ENCODE results near the gene CD34. TPM values are rescaled to one million over a fixed set of nuclear protein-coding genes. Genes with fewer than 3 reads are reported as not detected.

Gene CD34
- total RNA-seq, 2 experiments from 2014 or later = 0.03 to 0.05 TPM

DNA sequence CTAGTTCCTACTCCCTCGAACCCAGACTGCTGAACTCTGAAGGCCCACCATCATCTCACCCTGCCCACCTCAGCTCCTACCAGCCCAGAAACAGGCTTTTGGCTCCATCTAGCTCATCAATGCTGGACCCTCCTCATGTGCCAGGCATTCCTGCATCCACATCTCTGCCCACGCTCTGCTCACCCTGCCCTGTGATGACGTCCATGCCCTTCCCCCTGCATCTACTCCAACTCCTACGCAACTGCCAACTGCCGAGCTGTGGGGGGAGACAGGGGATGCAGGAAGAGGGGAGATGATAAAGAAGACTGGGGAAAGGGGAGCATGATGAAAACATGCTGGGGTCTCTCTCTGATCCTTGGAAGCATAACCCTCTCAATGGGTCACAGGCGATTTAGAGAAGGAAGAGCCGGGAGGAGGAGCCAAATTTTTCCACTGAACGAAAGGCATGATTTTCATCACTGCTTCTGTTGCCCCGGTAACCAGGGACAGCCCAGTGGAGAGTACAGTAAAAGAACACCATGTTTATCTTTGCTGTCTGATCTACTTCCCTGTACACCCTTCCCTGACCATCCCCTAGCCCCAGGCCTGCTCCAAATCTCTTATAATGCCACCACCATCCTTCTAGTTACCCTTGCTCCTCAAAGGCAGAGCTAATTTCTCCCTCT, 44.3 kb downstream of the CD34 start:
- H3K27me3 Mint-ChIP-seq = no peaks in the 10 kb centered on the region
- H3K36me3 Mint-ChIP-seq (ENCODE audit: low read depth) = peaks cover 61% of the 10 kb centered on the region
- H3K27ac Mint-ChIP-seq = peak overlapping the region; percentile 91
- peak; percentile 31 for DNase-seq
- CTCF ChIA-PET = interaction anchor here (3.2 to 17.2 kb wide), 3 partner anchors 18 to 68 kb away, joined by 32 to 423 read pairs (median 297); no protein-coding TSS in a partner anchor
- no peaks in the 10 kb centered on the region for H3K9me3 Mint-ChIP-seq
- H3K4me1 Mint-ChIP-seq = peaks cover 86% of the 10 kb centered on the region
- peak overlapping the region; percentile 93 for H3K4me3 Mint-ChIP-seq
- POLR2A ChIA-PET = interaction anchor here (1.5 to 10.6 kb wide), 7 partner anchors 7 to 49 kb away, joined by 3 to 163 read pairs (median 11); no protein-coding TSS in a partner anchor

- peak overlapping the region; percentile 86 for H3K27ac Mint-ChIP-seq
- peak overlapping the region; percentile 50 for H3K4me3 Mint-ChIP-seq
- H3K36me3 Mint-ChIP-seq (ENCODE audit: low read depth) = peaks cover 63% of the 10 kb centered on the region
- ChIA-PET CTCF (interaction anchor here (1.1 to 17.2 kb wide), 7 partner anchors 9 to 67 kb away, joined by 3 to 423 read pairs (median 9); no protein-coding TSS in a partner anchor), POLR2A (interaction anchor here (1.2 to 10.6 kb wide), 4 partner anchors 10 to 41 kb away, joined by 3 to 151 read pairs (median 28); no protein-coding TSS in a partner anchor)
- peak; percentile 71 for DNase-seq
- H3K27me3 Mint-ChIP-seq = no peaks in the 10 kb centered on the region
- H3K9me3 Mint-ChIP-seq = no peaks in the 10 kb centered on the region
- H3K4me1 Mint-ChIP-seq = peaks cover 65% of the 10 kb centered on the region
Observed at GRCh38 chr1:207863893-207864535, 46.9 kb downstream of the CD34 start.

DNA sequence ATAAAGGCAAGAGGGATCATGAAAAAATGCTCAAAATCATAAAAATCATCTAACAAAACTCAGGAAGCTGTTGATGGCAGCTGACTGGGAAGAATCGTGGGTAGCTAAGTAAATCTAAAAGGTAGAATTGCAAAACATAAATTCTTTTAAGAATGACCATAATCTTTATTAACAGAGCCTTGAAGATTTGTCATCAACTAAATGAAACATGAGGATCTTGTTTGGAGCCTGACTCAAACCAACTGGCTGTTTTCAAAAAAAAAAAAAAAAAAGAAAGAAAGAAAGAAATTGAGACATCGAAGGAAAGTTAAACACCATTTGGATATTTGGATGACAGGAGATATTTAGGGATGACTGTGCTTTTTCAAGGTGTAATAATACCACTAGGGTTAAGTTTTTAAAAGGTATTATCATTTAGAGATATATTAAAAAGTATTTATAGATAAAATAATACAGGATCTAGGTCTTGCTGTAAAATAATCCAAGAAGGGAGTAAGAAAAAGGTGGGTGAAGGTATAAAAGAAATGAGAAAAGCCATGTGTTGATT, 48.6 kb downstream of the CD34 start:
- no peak for DNase-seq
- peaks cover 57% of the 10 kb centered on the region for H3K36me3 Mint-ChIP-seq (ENCODE audit: low read depth)
- H3K9me3 Mint-ChIP-seq = no peaks in the 10 kb centered on the region
- no peak overlapping the region for H3K4me3 Mint-ChIP-seq
- no peaks in the 10 kb centered on the region for H3K27me3 Mint-ChIP-seq
- peak overlapping the region; percentile 87 for H3K27ac Mint-ChIP-seq
- CTCF ChIA-PET = interaction anchor here (0.8 to 17.2 kb wide), 7 partner anchors 9 to 101 kb away, joined by 3 to 423 read pairs (median 6); no protein-coding TSS in a partner anchor
- peaks cover 64% of the 10 kb centered on the region for H3K4me1 Mint-ChIP-seq
- POLR2A ChIA-PET = interaction anchor here (0.8 to 10.6 kb wide), 10 partner anchors 10 to 39 kb away, joined by 3 to 151 read pairs (median 6); no protein-coding TSS in a partner anchor

- H3K9me3 Mint-ChIP-seq = no peaks in the 10 kb centered on the region
- peaks cover 62% of the 10 kb centered on the region for H3K4me1 Mint-ChIP-seq
- peak overlapping the region; percentile 27 for H3K4me3 Mint-ChIP-seq
- no peaks in the 10 kb centered on the region for H3K27me3 Mint-ChIP-seq
- CTCF ChIA-PET = interaction anchor here (0.8 to 17.2 kb wide), 8 partner anchors 9 to 102 kb away, joined by 3 to 423 read pairs (median 6); no protein-coding TSS in a partner anchor
- H3K27ac Mint-ChIP-seq = peak overlapping the region; percentile 87
- POLR2A ChIA-PET = interaction anchor here (0.8 to 10.6 kb wide), 11 partner anchors 9 to 38 kb away, joined by 3 to 151 read pairs (median 4); no protein-coding TSS in a partner anchor
- peak; percentile 68 for DNase-seq
- peaks cover 55% of the 10 kb centered on the region for H3K36me3 Mint-ChIP-seq (ENCODE audit: low read depth)
Observed at GRCh38 chr1:207861442-207862177, 49.3 kb downstream of the CD34 start.

DNA sequence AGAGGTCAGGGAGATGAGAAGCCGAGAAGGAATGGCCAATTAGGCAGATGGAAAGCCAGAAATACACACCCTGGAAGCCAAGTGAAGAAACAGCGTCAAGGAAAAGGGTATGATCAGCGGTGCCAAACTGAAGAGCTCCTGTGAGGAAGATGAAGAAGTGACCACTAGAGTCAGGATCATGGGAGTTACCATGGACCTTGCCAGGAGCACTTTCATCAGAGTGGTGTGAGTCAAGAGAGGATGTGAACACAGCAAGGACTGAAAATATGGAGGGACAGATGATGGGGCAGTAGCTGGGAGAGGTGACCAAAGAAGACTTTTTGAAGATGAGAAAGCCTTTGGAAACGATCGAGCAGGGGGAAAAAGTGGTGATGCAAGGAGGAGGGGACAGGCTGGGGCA, 50.4 kb downstream of the CD34 start:
- POLR2A ChIA-PET = interaction anchor here (0.7 to 6.5 kb wide), 4 partner anchors 8 to 35 kb away, joined by 3 to 44 read pairs (median 12); no protein-coding TSS in a partner anchor
- no peak for DNase-seq

DNA sequence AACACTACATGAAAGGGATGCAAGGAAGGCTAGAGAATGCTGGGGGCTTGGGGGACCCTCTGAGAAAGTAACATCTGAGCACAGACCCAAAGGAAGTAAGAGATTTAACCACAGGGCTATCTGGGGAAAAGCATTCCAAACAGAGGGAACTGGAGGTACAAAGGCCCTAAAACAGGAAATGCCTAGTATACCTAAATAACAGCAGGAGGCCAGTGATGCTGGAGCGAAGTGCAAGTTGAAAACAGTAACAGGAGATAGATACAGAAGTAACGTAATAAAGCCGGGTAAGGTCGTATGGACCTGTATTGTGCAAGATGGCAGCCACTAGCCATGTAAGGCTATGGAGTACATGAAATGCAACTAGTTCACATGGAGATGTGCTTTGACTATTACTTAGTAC, 52.1 kb downstream of the CD34 start:
- H3K4me3 Mint-ChIP-seq = no peak overlapping the region

More for the DNA sequence above, 50.4 kb downstream of the CD34 start:
- CTCF ChIA-PET = interaction anchor here (0.7 to 17.2 kb wide), 5 partner anchors 9 to 35 kb away, joined by 3 to 423 read pairs (median 6); no protein-coding TSS in a partner anchor
- Mint-ChIP-seq H3K9me3 (no peaks in the 10 kb centered on the region), H3K4me1 (peaks cover 61% of the 10 kb centered on the region), H3K4me3 (no peak overlapping the region), H3K27me3 (no peaks in the 10 kb centered on the region), H3K36me3 (ENCODE audit: low read depth) (peaks cover 54% of the 10 kb centered on the region), H3K27ac (no peak overlapping the region)

GRCh38 chr1:207858281-207858680, 52.6 kb downstream of the CD34 start:
- H3K27ac Mint-ChIP-seq = no peak overlapping the region
- H3K4me1 Mint-ChIP-seq = peaks cover 51% of the 10 kb centered on the region
- POLR2A ChIA-PET = interaction anchor here (0.8 kb wide), 1 partner anchor 10 kb away, joined by 3 read pairs; no protein-coding TSS in a partner anchor

More for the DNA sequence above, 52.1 kb downstream of the CD34 start:
- no peak for DNase-seq
- ChIA-PET CTCF (interaction anchor here (1.1 to 3.4 kb wide), 2 partner anchors 9 to 27 kb away, joined by 3 to 20 read pairs; no protein-coding TSS in a partner anchor), POLR2A (interaction anchor here (0.8 kb wide), 1 partner anchor 9 kb away, joined by 3 read pairs; no protein-coding TSS in a partner anchor)
- Mint-ChIP-seq H3K27me3 (no peaks in the 10 kb centered on the region), H3K36me3 (ENCODE audit: low read depth) (peaks cover 44% of the 10 kb centered on the region), H3K4me1 (peaks cover 52% of the 10 kb centered on the region), H3K27ac (no peak overlapping the region), H3K9me3 (no peaks in the 10 kb centered on the region)

DNA sequence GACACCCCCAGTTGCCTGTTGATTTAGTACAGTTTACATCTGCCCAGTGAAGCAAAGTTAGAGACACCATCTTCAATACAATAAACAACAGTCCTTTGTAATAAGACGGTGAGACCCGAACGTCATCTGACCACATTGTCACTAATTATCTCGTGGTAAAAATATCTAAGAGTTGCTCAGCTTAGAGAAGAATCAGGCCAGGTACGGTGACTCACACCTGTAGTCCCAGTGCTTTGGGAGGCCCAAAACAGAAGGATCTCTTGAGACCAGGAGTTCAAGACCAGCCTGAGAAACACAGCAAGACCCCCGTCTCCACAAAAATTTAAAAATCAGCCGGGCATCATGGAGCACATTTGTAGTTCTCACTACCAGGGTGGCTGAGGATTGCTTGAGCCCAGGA, 53.5 kb downstream of the CD34 start:
- ChIA-PET POLR2A (no interaction called here), CTCF (interaction anchor here (1.5 to 3.4 kb wide), 2 partner anchors 11 to 17 kb away, joined by 5 to 20 read pairs; no protein-coding TSS in a partner anchor)
- Mint-ChIP-seq H3K27ac (no peak overlapping the region), H3K36me3 (ENCODE audit: low read depth) (peaks cover 40% of the 10 kb centered on the region), H3K4me3 (no peak overlapping the region), H3K9me3 (no peaks in the 10 kb centered on the region), H3K4me1 (peaks cover 50% of the 10 kb centered on the region), H3K27me3 (no peaks in the 10 kb centered on the region)
- DNase-seq = no peak

More at GRCh38 chr1:207858281-207858680, 52.6 kb downstream of the CD34 start:
- H3K36me3 Mint-ChIP-seq (ENCODE audit: low read depth) = peaks cover 42% of the 10 kb centered on the region
- H3K9me3 Mint-ChIP-seq = no peaks in the 10 kb centered on the region
- H3K27me3 Mint-ChIP-seq = no peaks in the 10 kb centered on the region
- CTCF ChIA-PET = interaction anchor here (1.1 to 3.4 kb wide), 3 partner anchors 10 to 27 kb away, joined by 3 to 20 read pairs (median 5); no protein-coding TSS in a partner anchor
- H3K4me3 Mint-ChIP-seq = no peak overlapping the region
- no peak for DNase-seq

DNA sequence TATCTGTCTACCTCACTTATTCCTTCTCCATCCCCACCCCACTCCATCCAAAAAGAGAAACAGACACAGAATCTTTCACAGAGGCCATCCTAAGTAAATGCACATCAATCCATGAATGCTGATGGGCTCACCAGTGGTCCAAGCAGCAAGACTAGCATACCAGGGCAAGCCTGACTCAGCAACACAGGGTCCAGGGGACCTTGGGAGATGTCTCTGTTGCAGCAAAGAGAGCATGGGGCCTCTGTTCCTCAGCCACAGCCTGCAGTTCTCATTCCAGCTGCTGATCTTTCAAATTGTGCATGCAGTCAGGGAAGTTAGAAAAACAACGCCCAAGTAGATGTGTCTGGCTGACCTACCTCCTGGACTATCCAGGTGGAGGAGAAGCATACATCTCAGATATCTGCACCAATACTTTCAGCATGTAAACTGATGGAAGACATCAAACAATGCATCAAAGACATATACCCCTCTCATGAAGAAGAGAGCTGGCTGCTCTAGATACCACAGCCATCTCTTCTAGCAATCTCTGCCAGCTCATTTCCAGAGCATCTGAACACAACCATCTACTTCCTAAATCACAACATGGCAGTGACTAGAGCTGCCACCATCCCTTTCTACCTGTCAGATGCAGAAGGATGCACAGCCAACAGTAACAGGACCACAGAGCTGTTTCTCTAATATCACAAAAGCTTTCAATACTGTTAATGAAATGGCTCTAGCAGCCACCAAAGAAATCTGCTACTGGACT, 54.5 kb downstream of the CD34 start:
- ChIA-PET POLR2A (interaction anchor here (0.8 to 1.0 kb wide), 3 partner anchors 15 to 33 kb away, joined by 3 to 4 read pairs (median 3); no protein-coding TSS in a partner anchor), CTCF (interaction anchor here (0.7 to 3.4 kb wide), 3 partner anchors 12 to 107 kb away, joined by 3 to 20 read pairs (median 4); no protein-coding TSS in a partner anchor)
- Mint-ChIP-seq H3K4me1 (peaks cover 47% of the 10 kb centered on the region), H3K9me3 (no peaks in the 10 kb centered on the region), H3K27ac (peak overlapping the region; percentile 42), H3K4me3 (no peak overlapping the region), H3K36me3 (ENCODE audit: low read depth) (peaks cover 39% of the 10 kb centered on the region), H3K27me3 (no peaks in the 10 kb centered on the region)
- DNase-seq = no peak

DNA sequence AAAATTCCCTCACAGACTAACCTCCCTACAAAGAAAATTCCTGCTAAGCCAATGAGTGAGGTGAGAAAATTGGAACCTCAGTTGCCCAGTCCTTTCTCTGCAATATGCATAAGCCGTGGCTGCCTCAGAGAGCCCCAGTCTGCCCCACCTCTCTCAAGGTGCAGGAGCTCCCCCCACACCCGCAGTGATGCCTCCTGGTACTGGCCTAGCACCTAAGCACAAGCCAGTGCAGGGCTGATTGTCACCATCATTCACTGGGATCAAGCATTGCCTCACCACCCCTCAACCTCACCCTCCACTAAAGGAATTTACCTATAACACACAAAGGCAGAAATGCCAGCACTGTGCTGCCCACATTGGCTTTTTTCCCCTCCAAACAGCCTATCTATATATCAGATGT, 56.9 kb downstream of the CD34 start:
- Mint-ChIP-seq H3K4me1 (peaks cover 64% of the 10 kb centered on the region), H3K4me3 (no peak overlapping the region), H3K36me3 (ENCODE audit: low read depth) (peaks cover 58% of the 10 kb centered on the region), H3K27me3 (no peaks in the 10 kb centered on the region), H3K27ac (no peak overlapping the region), H3K9me3 (no peaks in the 10 kb centered on the region)
- CTCF ChIA-PET = no interaction called here
- POLR2A ChIA-PET = interaction anchor here (2.4 kb wide), 1 partner anchor 8 kb away, joined by 11 read pairs; no protein-coding TSS in a partner anchor
- no peak for DNase-seq

GRCh38 chr1:207853372-207853757, 57.6 kb downstream of the CD34 start:
- Mint-ChIP-seq H3K4me1 (peaks cover 70% of the 10 kb centered on the region), H3K27me3 (no peaks in the 10 kb centered on the region), H3K9me3 (no peaks in the 10 kb centered on the region), H3K4me3 (no peak overlapping the region), H3K27ac (no peak overlapping the region), H3K36me3 (ENCODE audit: low read depth) (peaks cover 62% of the 10 kb centered on the region)
- CTCF ChIA-PET = interaction anchor here (1.3 kb wide), 1 partner anchor 23 kb away, joined by 3 read pairs; no protein-coding TSS in a partner anchor
- POLR2A ChIA-PET = interaction anchor here (2.4 kb wide), 1 partner anchor 8 kb away, joined by 11 read pairs; no protein-coding TSS in a partner anchor
- DNase-seq = no peak
